ENCODE data around the gene HSPB7.

The HSPB7 gene

GRCh38 chr1:16014509-16015482 lies 3.0 kb downstream of the HSPB7 start:
- no peak overlapping the region for H3K4me3 ChIP-seq (replicated peaks in 1 of 2; ENCODE audit: low read depth in 2 of 2, low read length in 2 of 2)
- TF ChIP-seq CTCF (IDR thresholded peaks at IDR 0.05; ENCODE audit: low read depth, low read length): no peak
- no peak for DNase-seq (ENCODE audit: low read depth in 2 of 2)

- H3K4me3 ChIP-seq (replicated peaks in 1 of 2; ENCODE audit: low read depth in 2 of 2, low read length in 2 of 2): no peak overlapping the region
These were observed 4.0 kb downstream of the HSPB7 start for GRCh38 chr1:16013908-16014258.

GRCh38 chr1:16013220-16013907 lies 4.5 kb downstream of the HSPB7 start:
- DNase-seq (ENCODE audit: low read depth in 2 of 2): peak; percentile 58 to 72
- TF ChIP-seq CTCF (IDR thresholded peaks at IDR 0.05; ENCODE audit: low read depth, low read length): no peak
- H3K4me3 ChIP-seq (replicated peaks in 1 of 2; ENCODE audit: low read depth in 2 of 2, low read length in 2 of 2): peak overlapping the region in 1 of 2 donors; percentile 30

More at GRCh38 chr1:16013908-16014258, 4.0 kb downstream of the HSPB7 start:
- TF ChIP-seq CTCF (IDR thresholded peaks at IDR 0.05; ENCODE audit: low read depth, low read length): no peak
- DNase-seq (ENCODE audit: low read depth in 2 of 2): no peak

GRCh38 chr1:16012590-16013219 lies 5.1 kb downstream of the HSPB7 start:
- H3K4me3 ChIP-seq (replicated peaks in 1 of 2; ENCODE audit: low read depth in 2 of 2, low read length in 2 of 2): peak overlapping the region; percentile 19 to 30
- DNase-seq (ENCODE audit: low read depth in 2 of 2): peak; percentile 53 to 83
- no peak for TF ChIP-seq CTCF (IDR thresholded peaks at IDR 0.05; ENCODE audit: low read depth, low read length)

GRCh38 chr1:16011936-16012589 lies 5.8 kb downstream of the HSPB7 start:
- no peak overlapping the region for H3K4me3 ChIP-seq (replicated peaks in 1 of 2; ENCODE audit: low read depth in 2 of 2, low read length in 2 of 2)
- DNase-seq (ENCODE audit: low read depth in 2 of 2): no peak
- TF ChIP-seq CTCF (IDR thresholded peaks at IDR 0.05; ENCODE audit: low read depth, low read length): no peak

- no peak for TF ChIP-seq CTCF (IDR thresholded peaks at IDR 0.05; ENCODE audit: low read depth, low read length)
- DNase-seq (ENCODE audit: low read depth in 2 of 2): no peak
- H3K4me3 ChIP-seq (replicated peaks in 1 of 2; ENCODE audit: low read depth in 2 of 2, low read length in 2 of 2): no peak overlapping the region
These were observed 7.0 kb downstream of the HSPB7 start for GRCh38 chr1:16010837-16011236.
